Transverse colon (tissue), 4 donors: ENCODE results near the gene EGLN1.

Experiments used
- POLR2A ChIP-seq: fragments of 450-650 bp; IDR thresholded peaks from one replicate; pipeline ENCODE4 v1.6.1; 2016; ENCODE audit warnings: antibody characterized with exemption, mild to moderate bottlenecking, moderate library complexity
- POLR2AphosphoS5 ChIP-seq, 3 donors: sonication (generic); formaldehyde crosslinking; IDR thresholded peaks; one replicate each; pipeline ENCODE4 v1.6.1; 2016; ENCODE audit warnings: antibody characterized with exemption in 3 of 3
- TF ChIP-seq, protein P1 (sequence below), 5 experiments: fragments of 200-600 bp in 3 of 5; fragments of 450-650 bp in 2 of 5; sonication (generic) in 3 of 5; IDR thresholded peaks; 1 replicate in 2 of 5; 2 replicates in 3 of 5; pipeline ENCODE4 v1.5.1; 2016 to 2017; ENCODE audit warnings: antibody characterized with exemption in 5 of 5, inconsistent platforms in 3 of 5, mild to moderate bottlenecking in 2 of 5, moderate library complexity in 1 of 5

DNA sequence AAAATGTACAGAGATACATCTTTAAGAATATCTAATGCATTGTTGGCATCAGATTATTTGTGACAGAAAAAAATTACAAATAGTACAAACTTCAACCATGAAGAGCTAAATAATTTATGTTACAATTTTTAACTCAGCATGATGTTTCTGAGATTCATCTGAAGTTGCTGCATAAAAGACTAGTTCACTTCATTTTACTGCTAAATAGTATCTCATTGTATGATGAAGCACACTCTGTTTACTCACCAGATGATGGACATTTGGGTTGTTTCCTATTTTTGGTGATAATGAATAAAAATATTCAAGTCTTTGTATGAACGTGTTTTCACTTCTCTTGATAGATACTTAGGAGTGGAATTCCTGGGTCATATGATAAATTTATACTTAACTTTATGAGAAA lies 20.6 kb downstream of the EGLN1 start:
- TF ChIP-seq, protein P1, sequence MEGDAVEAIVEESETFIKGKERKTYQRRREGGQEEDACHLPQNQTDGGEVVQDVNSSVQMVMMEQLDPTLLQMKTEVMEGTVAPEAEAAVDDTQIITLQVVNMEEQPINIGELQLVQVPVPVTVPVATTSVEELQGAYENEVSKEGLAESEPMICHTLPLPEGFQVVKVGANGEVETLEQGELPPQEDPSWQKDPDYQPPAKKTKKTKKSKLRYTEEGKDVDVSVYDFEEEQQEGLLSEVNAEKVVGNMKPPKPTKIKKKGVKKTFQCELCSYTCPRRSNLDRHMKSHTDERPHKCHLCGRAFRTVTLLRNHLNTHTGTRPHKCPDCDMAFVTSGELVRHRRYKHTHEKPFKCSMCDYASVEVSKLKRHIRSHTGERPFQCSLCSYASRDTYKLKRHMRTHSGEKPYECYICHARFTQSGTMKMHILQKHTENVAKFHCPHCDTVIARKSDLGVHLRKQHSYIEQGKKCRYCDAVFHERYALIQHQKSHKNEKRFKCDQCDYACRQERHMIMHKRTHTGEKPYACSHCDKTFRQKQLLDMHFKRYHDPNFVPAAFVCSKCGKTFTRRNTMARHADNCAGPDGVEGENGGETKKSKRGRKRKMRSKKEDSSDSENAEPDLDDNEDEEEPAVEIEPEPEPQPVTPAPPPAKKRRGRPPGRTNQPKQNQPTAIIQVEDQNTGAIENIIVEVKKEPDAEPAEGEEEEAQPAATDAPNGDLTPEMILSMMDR (IDR thresholded peaks at IDR 0.05) = no peak
- TF ChIP-seq POLR2A (no peak), POLR2AphosphoS5 (IDR thresholded peaks at IDR 0.05) (no peak)
